DMS 273 (cell line): ENCODE data around the gene MVD.

Experiments
- DNase-seq: peaks from one replicate; lab custom pipeline; 2025; ENCODE audit not compliant: unreplicated experiment; lab: John Stamatoyannopoulos, UW

The MVD gene

DNA sequence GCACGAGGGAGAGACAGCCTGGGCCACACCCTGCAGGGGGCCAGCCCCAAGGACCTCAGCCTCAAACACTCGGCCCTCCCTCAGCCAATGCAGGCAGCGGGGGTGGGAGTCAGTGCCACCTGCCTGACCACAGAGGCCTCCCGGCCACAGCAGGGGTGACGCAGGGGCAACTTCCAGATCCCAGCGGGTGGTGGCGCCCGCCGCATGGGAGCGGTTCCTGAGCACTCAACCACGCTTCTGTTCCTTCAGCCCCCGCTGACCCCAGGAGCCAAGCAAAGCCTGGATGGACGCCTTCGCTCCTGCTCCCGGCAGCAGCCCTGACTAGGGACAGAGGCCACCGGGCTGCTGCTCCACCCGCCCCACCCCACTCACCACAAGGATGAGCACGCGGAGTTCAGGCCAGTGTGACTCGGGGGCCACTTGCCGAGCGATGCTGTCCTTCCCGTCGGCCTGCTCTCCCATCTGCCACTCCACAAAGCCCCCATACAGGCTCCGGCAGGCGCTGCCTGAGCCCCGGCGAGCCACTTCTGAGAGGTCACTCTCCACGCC lies 7.1 kb downstream of the MVD start:
- DNase-seq: no peak

DNA sequence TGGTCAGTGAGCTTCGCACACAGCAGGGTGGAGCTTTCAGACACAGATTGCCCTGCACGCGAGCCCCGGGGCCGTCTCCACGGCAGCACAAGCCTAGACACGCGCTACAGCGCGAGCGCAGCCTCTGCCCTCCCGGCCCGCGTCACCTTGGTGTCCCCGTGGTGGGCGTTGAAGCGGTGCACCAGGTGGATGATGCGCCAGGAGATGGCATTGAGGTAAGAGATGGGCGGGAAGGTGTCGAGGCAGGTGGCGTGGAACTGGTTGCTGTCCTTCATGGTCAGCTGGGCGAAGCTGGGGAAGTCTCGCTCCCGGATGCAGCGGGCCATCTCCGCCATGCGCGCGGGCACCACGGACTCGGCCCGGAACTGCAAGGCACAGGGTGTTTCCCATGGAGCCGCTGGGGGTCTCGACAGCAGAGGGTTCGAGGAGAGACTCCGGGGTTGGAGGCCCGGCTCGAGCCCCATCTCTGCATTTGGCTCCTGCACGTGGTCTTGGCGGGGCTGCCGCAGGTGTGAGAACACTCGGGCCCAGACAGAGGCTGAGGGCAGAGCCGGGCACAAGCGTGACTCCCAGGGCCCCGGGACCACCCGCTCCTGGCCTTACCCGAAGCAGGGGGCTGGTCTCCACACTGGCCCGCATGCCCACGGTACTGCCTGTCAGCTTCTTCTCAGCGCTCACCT lies 7.7 kb downstream of the MVD start:
- DNase-seq: no peak

GRCh38 chr16:88654363-88655052 lies 8.4 kb downstream of the MVD start:
- DNase-seq: no peak

DNA sequence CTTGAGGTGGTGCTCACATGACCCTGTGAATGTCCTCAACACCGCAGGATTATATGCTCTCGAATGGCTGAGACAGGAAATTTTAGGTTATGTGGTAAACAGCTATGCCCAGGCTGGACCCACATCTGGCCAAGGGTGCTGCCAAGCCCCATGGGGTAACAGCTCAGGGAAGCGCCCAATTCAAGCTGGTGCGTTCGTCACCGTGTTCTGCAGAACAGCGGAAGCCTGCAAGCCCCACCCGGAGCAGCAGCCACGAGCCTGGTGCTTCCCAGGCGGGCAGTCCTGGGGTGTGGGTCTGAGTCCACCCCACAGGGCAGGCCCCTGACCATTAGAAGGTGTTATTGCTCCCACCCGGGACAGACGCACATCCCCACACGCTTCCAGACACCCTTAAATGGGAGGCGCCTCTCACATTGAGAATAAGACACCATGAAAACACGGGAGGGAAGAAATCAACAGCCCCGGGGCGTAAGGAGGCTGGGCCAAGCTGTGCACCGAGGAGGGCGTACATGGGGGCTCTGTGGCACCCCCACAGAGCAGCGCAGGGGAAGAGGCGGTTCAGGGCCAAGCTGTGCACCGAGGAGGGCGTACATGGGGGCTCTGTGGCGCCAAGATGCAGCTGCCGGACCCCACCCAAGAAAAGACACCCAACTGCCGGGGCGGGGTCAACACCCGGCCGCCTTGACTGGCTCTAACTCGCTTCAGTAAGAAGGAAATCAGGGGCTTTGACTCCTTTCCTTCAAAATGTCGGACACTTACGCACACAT lies 9.1 kb downstream of the MVD start:
- DNase-seq: no peak

DNA sequence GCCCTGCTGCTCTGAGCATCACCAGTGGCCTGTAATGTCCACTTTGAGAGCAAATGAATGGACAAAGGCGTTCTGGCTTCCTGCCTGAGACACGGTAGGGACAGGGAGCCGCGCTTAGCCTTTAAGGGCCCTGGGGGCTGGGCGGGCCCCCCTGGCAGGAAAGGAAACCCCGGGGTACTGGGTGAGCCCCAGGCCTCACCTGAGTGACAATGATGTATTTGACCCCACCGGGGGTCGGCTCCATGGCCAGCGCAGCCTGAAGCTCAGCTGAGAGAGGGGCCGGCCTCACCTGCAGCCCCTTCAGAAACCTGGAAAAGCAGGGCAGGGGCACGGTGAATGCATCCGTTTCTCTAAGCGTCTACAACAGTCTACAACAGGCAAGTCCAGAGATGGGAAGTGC lies 9.8 kb downstream of the MVD start:
- no peak for DNase-seq

DNA sequence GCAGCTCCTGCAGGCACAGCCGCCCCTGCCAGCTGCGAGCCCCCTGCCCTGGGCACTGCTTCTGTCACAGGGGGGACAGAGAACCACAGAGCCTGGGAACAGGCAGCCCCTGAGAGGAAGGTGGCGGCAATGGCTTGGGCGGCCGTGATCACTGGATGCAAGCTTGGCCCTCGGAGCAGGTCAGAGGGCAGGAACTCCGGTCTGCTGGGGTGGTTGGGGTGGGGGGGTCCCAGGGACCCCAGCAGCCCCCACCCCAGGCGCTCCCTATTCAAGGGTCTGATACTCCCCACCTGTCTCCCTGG lies 10.2 kb downstream of the MVD start:
- no peak for DNase-seq

GRCh38 chr16:88651989-88652761 lies 10.7 kb downstream of the MVD start:
- no peak for DNase-seq

GRCh38 chr16:88651276-88651988 lies 11.5 kb downstream of the MVD start:
- no peak for DNase-seq

DNA sequence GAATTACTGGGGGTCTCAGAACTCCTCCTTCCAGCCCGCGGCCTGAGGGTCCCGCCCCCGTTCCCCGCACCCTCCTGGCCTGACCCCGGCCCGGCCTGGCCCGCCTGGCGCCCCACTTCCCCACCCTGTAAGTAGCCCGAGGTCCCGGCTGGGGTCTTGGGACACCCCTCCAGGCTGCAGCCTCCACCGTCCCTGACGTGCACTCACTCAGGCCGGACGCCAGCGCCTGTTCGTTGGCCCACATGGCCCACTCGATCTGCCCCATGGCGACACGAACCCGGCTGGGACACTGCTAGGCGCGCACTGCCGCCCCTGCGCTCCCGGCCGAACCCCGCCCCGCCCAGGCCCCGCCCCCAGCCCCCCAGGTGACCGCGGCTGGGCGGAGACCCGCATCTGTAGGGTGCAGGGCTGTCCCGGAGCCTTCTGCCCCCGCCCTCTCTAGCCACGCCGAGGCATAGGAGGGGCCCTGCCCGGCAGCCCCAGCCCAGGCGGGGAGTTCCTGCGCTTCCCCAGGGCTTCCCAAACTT lies 12.1 kb downstream of the MVD start, which contains the start of gene CYBA:
CYBA (minus strand) TSS at position 305 of the 527 bp plus-strand sequence; CDS start at position 265, 40 bp downstream.
- peak; percentile 79 for DNase-seq

- no peak for DNase-seq
Measured at GRCh38 chr16:88649924-88650748, 12.8 kb downstream of the MVD start.

DNA sequence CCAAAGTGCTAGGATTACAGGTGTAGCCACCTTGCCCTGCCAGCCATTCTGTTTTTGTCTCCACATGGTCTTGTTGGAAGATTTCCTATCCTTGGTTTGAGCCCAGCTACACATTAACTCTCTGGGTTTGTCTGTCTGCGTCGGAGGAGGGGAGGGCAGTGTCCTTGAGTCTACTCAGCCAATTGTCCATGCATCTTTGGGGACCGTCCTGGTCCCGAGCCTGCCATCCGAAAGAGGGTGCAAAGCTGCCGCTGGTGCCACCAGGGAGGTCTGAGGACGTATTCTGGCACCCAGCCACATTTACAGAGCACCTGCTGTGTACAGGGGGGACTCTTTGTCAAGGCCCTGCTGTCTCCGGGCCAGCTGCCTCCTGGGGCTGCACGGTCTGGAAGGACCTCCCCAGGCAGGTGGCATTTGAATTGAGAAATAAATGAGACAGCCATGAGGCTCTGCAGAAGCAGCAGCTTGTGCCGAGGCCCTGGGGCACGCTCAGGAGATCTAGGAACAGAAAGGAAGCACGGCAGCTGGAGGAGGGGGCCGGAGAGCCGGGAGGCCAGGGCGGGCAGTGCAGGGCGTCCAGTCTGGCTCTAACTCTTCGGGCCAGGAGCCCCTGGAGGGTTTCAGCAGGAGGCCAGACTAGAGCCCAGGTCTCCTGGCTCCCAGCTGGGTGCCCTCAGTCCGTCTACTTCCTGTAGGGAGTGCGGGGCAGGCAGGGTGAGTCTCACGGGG lies 13.5 kb downstream of the MVD start:
- peak; percentile 77 for DNase-seq

DNA sequence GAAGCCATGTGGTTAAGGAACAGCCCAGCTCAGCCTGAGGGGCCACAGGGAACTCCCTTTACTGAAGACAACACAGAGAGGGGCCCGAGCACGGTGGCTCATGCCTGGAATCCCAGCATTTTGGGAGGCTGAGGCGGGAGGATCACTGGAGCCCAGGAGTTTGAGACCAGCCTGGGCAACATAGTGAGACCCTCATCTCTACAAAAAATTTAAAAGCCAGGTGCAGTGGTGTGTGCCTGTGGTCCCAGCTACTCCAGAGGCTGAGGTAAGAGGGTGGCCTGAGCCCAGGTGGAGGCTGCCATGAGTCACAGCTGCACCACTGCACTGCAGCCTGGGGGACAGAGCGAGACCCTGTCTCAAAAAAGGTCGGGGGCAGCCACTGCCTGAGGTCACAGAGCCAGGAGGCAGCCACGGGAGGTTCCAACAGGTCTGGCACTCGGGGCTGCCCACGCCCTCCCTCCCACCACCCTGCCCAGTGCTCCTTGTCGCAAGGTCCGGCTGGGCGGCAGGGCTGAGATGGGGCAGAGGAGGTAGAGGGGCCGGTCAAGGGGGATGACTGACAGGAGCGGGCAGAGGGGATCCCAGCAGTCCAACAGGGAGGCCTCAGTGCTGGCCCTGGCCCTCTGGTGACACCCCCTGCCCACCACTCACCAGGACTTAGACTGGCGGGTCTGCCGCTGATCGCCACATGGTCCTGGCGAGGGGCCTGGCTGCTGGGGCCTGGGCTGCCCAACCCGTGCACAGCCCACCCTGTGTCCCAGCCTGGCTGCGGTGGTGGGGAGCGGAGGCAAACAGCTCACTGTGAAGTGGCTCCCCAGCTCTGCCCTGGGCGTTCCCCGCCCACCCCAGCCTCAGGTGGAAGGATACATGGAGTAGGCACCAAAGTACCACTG lies 15.5 kb downstream of the MVD start:
- no peak for DNase-seq

GRCh38 chr16:88646345-88647034 lies 16.4 kb downstream of the MVD start:
- DNase-seq: no peak

DNA sequence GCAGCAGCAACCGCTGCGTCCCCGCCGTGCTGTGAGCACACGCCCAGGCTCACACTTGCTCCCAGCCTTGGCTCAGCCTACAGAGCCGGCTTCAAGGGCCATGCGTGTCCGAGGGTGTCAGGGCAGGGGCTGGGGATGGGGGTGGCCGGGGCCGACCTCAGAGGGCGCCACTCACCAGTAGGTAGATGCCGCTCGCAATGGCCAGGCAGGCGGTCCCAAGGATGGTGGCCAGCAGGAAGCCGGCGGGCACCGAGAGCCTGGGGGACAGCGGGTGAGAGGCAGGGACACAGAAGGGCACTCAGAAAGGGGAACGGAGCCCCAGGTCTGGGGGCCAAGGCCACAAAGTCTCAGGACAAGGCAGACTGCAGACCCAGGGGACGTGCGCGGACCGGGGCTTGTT lies 16.9 kb downstream of the MVD start:
- DNase-seq: no peak

DNA sequence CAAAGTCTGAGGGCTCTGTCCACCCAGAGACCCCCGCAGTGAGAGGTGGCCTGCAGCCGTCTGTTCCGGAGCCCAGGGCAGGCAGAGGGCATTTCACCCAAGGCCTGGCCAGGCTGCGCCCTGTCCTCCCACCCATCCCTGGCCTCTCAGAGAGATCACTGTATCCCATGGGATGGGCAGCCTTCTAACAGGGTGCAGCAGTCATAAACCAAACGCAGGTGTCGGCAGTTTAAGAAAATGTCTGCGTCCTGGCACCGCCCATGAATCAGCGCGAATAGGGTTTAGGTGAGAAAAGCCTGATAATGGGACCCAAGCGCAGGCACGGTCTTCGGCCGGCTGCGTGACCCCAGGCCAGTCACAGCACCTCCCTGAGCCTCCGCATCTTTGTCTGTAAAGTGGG lies 17.4 kb downstream of the MVD start:
- no peak for DNase-seq

- no peak for DNase-seq
Measured at GRCh38 chr16:88643644-88643932, 19.3 kb downstream of the MVD start.

GRCh38 chr16:88642881-88643643 lies 19.8 kb downstream of the MVD start:
- no peak for DNase-seq
